Calu3 (cell line): Measurements from ENCODE around the gene RNASEH1. TPM values are rescaled to one million over a fixed set of nuclear protein-coding genes. Genes with fewer than 3 reads are reported as not detected.

Source experiments
- BruUV-seq: library from RNA; stranded (reverse); fragments of 400-500 nt; replicated peaks from 2 replicates; lab custom pipeline; 2021; lab: Mats Ljungman, UMichigan
- CTCF ChIA-PET: fragments of 300-600 bp; sonication (Branson Sonifier 250); formaldehyde crosslinking; loops from one replicate; lab custom pipeline; 2022; ENCODE audit warnings: antibody characterized with exemption; lab: Charles Lee
- DNase-seq: peaks from one replicate; pipeline ENCODE4 v3.0.0; 2022
- H3K27ac Mint-ChIP-seq: one replicate; pipeline ENCODE4 v1.8.0; 2022; ENCODE audit warnings: mixed read lengths; ENCODE audit not compliant: unreplicated experiment
- H3K27me3 Mint-ChIP-seq: one replicate; pipeline ENCODE4 v1.8.0; 2022; ENCODE audit warnings: mixed read lengths; ENCODE audit not compliant: unreplicated experiment
- H3K36me3 Mint-ChIP-seq: one replicate; pipeline ENCODE4 v1.8.0; 2022; ENCODE audit warnings: mild to moderate bottlenecking, moderate library complexity, mixed read lengths; ENCODE audit not compliant: insufficient read depth, unreplicated experiment
- H3K4me1 Mint-ChIP-seq: one replicate; pipeline ENCODE4 v1.8.0; 2022; ENCODE audit warnings: mild to moderate bottlenecking, low read depth, mixed read lengths; ENCODE audit not compliant: unreplicated experiment
- H3K4me3 Mint-ChIP-seq: one replicate; pipeline ENCODE4 v1.8.0; 2022; ENCODE audit warnings: mild to moderate bottlenecking, low read depth, moderate library complexity, mixed read lengths; ENCODE audit not compliant: unreplicated experiment
- H3K9me3 Mint-ChIP-seq: one replicate; pipeline ENCODE4 v1.8.0; 2022; ENCODE audit warnings: low read depth, mixed read lengths; ENCODE audit not compliant: unreplicated experiment
- intact Hi-C: fragments of 100-400 bp; cut with micrococcal nuclease; formaldehyde crosslinking; loops from one replicate; pipeline ENCODE4 v1.10.0; 2022; ENCODE audit not compliant: unreplicated experiment
- total RNA-seq: library from RNA; stranded (reverse); gene quantifications from 2 replicates; pipeline ENCODE4 v1.2.3, GENCODE V29; 2022
- TF ChIP-seq, protein P1 (sequence below): fragments of 200-600 bp; IDR thresholded peaks from one replicate; pipeline ENCODE4 v1.8.0; 2022; ENCODE audit warnings: antibody characterized with exemption; ENCODE audit not compliant: unreplicated experiment

Gene RNASEH1
- total RNA-seq, 1 experiment from 2014 or later = 30.2 TPM

DNA sequence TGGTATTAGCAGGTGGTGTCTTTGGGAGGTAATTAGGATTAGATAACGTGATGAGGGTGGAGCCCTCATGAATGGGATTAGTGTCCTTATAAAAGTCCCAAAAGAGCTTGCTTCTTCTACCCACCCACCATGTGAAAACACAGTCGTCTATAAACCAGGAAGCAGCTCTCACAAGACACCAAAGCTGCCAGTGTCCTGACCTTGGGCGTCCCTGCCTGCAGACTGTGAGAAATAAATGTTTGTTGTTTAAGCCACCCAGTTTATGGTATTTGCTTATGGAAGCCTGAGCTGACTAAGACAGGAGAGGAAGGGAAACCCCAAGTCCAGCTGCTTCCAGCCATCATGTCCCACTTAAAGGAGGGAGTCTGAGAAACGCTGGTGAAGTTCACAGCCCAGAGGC, 52.4 kb downstream of the RNASEH1 start:
- peaks cover 8% of the 10 kb centered on the region for H3K36me3 Mint-ChIP-seq
- no peaks in the 10 kb centered on the region for H3K9me3 Mint-ChIP-seq
- DNase-seq = no peak
- no TSS peak for BruUV-seq
- intact Hi-C loops = no loop called here
- TF ChIP-seq, protein P1, sequence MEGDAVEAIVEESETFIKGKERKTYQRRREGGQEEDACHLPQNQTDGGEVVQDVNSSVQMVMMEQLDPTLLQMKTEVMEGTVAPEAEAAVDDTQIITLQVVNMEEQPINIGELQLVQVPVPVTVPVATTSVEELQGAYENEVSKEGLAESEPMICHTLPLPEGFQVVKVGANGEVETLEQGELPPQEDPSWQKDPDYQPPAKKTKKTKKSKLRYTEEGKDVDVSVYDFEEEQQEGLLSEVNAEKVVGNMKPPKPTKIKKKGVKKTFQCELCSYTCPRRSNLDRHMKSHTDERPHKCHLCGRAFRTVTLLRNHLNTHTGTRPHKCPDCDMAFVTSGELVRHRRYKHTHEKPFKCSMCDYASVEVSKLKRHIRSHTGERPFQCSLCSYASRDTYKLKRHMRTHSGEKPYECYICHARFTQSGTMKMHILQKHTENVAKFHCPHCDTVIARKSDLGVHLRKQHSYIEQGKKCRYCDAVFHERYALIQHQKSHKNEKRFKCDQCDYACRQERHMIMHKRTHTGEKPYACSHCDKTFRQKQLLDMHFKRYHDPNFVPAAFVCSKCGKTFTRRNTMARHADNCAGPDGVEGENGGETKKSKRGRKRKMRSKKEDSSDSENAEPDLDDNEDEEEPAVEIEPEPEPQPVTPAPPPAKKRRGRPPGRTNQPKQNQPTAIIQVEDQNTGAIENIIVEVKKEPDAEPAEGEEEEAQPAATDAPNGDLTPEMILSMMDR = no peak
- H3K27ac Mint-ChIP-seq = no peak overlapping the region
- no peaks in the 10 kb centered on the region for H3K27me3 Mint-ChIP-seq
- no peaks in the 10 kb centered on the region for H3K4me1 Mint-ChIP-seq
- CTCF ChIA-PET = no interaction called here
- H3K4me3 Mint-ChIP-seq = no peak overlapping the region

GRCh38 chr2:3504741-3505140, 53.4 kb downstream of the RNASEH1 start:
- Mint-ChIP-seq H3K4me3 (no peak overlapping the region), H3K27ac (no peak overlapping the region), H3K4me1 (no peaks in the 10 kb centered on the region), H3K9me3 (no peaks in the 10 kb centered on the region), H3K36me3 (peaks cover 13% of the 10 kb centered on the region), H3K27me3 (no peaks in the 10 kb centered on the region)
- BruUV-seq = no TSS peak
- TF ChIP-seq, protein P1 = no peak
- CTCF ChIA-PET = no interaction called here
- no peak for DNase-seq
- intact Hi-C loops = no loop called here

GRCh38 chr2:3503483-3503882, 54.6 kb downstream of the RNASEH1 start:
- intact Hi-C loops = no loop called here
- BruUV-seq = no TSS peak
- H3K27ac Mint-ChIP-seq = peak overlapping the region; percentile 6
- no peak for DNase-seq
- peaks cover 24% of the 10 kb centered on the region for H3K36me3 Mint-ChIP-seq
- H3K27me3 Mint-ChIP-seq = no peaks in the 10 kb centered on the region
- TF ChIP-seq, protein P1 = no peak
- no peaks in the 10 kb centered on the region for H3K9me3 Mint-ChIP-seq
- H3K4me1 Mint-ChIP-seq = no peaks in the 10 kb centered on the region
- CTCF ChIA-PET = no interaction called here
- no peak overlapping the region for H3K4me3 Mint-ChIP-seq

DNA sequence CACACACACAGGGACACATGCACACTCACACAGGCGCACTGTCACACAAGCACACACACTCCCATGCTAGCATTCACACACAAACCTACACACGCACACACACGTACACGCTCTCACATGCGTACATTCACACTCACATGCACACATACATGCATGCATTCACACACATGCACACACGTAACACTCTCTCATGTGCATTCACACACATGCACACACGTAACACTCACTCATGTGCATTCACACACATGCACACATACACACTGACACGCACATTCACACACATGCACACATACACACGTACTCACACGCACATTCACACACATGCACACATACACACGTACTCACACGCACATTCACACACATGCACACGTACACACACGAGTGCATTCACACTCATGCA, 55.1 kb downstream of the RNASEH1 start:
- Mint-ChIP-seq H3K27me3 (no peaks in the 10 kb centered on the region), H3K4me3 (no peak overlapping the region), H3K36me3 (peaks cover 28% of the 10 kb centered on the region), H3K9me3 (no peaks in the 10 kb centered on the region), H3K27ac (peak overlapping the region; percentile 6), H3K4me1 (no peaks in the 10 kb centered on the region)
- no TSS peak for BruUV-seq
- no peak for DNase-seq
- TF ChIP-seq, protein P1 = no peak
- CTCF ChIA-PET = no interaction called here
- intact Hi-C loops = no loop called here
